CD14-positive monocyte (primary cell): ENCODE data around the gene HOPX. TPM values are rescaled to one million over a fixed set of nuclear protein-coding genes. Genes with fewer than 3 reads are reported as not detected.

Source experiments
- DNase-seq, 3 donors: peaks; one replicate each; pipeline ENCODE4 v3.0.0-alpha.2; 2011 to 2022
- H2AFZ ChIP-seq: 2 replicates; pipeline ENCODE4 v1.6.0; 2012; ENCODE audit warnings: mild to moderate bottlenecking, low read depth, low read length, inconsistent platforms; ENCODE audit not compliant: insufficient read depth, poor library complexity, severe bottlenecking
- H3K27ac ChIP-seq, 2 donors: 1 replicate in 1 of 2; 2 replicates in 1 of 2; pipeline ENCODE4 v1.5.1; 2012 to 2013; ENCODE audit warnings: low read length in 2 of 2, control low read depth in 1 of 2, inconsistent platforms in 1 of 2, low read depth in 1 of 2, mild to moderate bottlenecking in 1 of 2
- H3K27me3 ChIP-seq, 2 donors: one replicate each; pipeline versions ENCODE4 v1.6.0 to v1.6.1; 2011 to 2013; ENCODE audit warnings: low read length in 2 of 2; ENCODE audit not compliant: control insufficient read depth in 2 of 2, insufficient read depth in 2 of 2
- H3K36me3 ChIP-seq, 2 donors: replicated peaks in 1 of 2; 1 replicate in 1 of 2; 2 replicates in 1 of 2; pipeline versions ENCODE4 v1.5.1 to v1.6.1; 2012 to 2013; ENCODE audit warnings: low read length in 2 of 2, control low read depth in 1 of 2, inconsistent platforms in 1 of 2, mild to moderate bottlenecking in 1 of 2; ENCODE audit not compliant: insufficient read depth in 2 of 2, control insufficient read depth in 1 of 2
- H3K4me1 ChIP-seq, 2 donors: 1 replicate in 1 of 2; 2 replicates in 1 of 2; pipeline versions ENCODE4 v1.5.1 to v1.6.1; 2012 to 2013; ENCODE audit warnings: low read length in 2 of 2, control low read depth in 1 of 2, inconsistent platforms in 1 of 2, mild to moderate bottlenecking in 1 of 2, moderate library complexity in 1 of 2; ENCODE audit not compliant: insufficient read depth in 2 of 2, control insufficient read depth in 1 of 2
- H3K4me2 ChIP-seq: replicated peaks from 2 replicates; pipeline ENCODE3; 2012; ENCODE audit warnings: low read length, moderate library complexity, mild to moderate bottlenecking; ENCODE audit not compliant: poor library complexity, severe bottlenecking; ENCODE audit errors: extremely low read depth
- H3K4me3 ChIP-seq, 3 experiments: fragments of 200-600 bp in 1 of 3; sonication (generic) in 1 of 3; replicated peaks in 1 of 3; 1 replicate in 2 of 3; 2 replicates in 1 of 3; pipeline ENCODE4 v1.5.1; 2011 to 2013; ENCODE audit warnings: low read length in 3 of 3, mild to moderate bottlenecking in 3 of 3, control low read depth in 2 of 3, low read depth in 2 of 3, inconsistent platforms in 1 of 3, moderate library complexity in 1 of 3
- H3K79me2 ChIP-seq: 2 replicates; pipeline ENCODE4 v1.6.0; 2012; ENCODE audit warnings: mild to moderate bottlenecking, control low read depth, inconsistent platforms, low read length, moderate library complexity; ENCODE audit not compliant: insufficient read depth
- H3K9ac ChIP-seq: 2 replicates; pipeline ENCODE4 v1.6.0; 2017; ENCODE audit warnings: low read length, mild to moderate bottlenecking; ENCODE audit not compliant: insufficient read depth, poor library complexity, severe bottlenecking
- H3K9me3 ChIP-seq, 2 donors: replicated peaks in 1 of 2; 1 replicate in 1 of 2; 2 replicates in 1 of 2; pipeline versions ENCODE4 v1.5.1 to v1.6.1; 2012 to 2013; ENCODE audit warnings: low read length in 2 of 2, control low read depth in 1 of 2; ENCODE audit not compliant: control insufficient read depth in 1 of 2, insufficient read depth in 1 of 2
- H4K20me1 ChIP-seq: 2 replicates; pipeline ENCODE4 v1.6.0; 2012; ENCODE audit warnings: mild to moderate bottlenecking, low read length, control low read depth, moderate library complexity; ENCODE audit not compliant: insufficient read depth
- H3K27ac Mint-ChIP-seq, 7 donors: one replicate each; pipeline ENCODE4 v1.8.0; 2020; ENCODE audit warnings: mild to moderate bottlenecking in 7 of 7, mixed read lengths in 7 of 7, moderate library complexity in 6 of 7, inconsistent platforms in 2 of 7
- H3K27me3 Mint-ChIP-seq, 3 donors: one replicate each; pipeline ENCODE4 v1.8.0; 2021 to 2022; ENCODE audit warnings: low read depth in 3 of 3, mild to moderate bottlenecking in 3 of 3, mixed read lengths in 3 of 3, moderate library complexity in 3 of 3, inconsistent platforms in 1 of 3
- H3K36me3 Mint-ChIP-seq, 2 donors: one replicate each; pipeline ENCODE4 v1.8.0; 2020; ENCODE audit warnings: mixed read lengths in 2 of 2, inconsistent platforms in 1 of 2, mild to moderate bottlenecking in 1 of 2
- H3K4me1 Mint-ChIP-seq: one replicate; pipeline ENCODE4 v1.8.0; 2020; ENCODE audit warnings: mild to moderate bottlenecking, mixed read lengths
- H3K4me3 Mint-ChIP-seq, 2 donors: one replicate each; pipeline ENCODE4 v1.8.0; 2020; ENCODE audit warnings: mild to moderate bottlenecking in 2 of 2, mixed read lengths in 2 of 2, moderate library complexity in 1 of 2
- H3K9me3 Mint-ChIP-seq, 7 donors: one replicate each; pipeline ENCODE4 v1.8.0; 2020 to 2022; ENCODE audit warnings: mixed read lengths in 7 of 7, mild to moderate bottlenecking in 6 of 7, moderate library complexity in 6 of 7, inconsistent platforms in 2 of 7
- CTCF ChIP-seq: fragments of 200-600 bp; IDR thresholded peaks from one replicate; pipeline ENCODE4 v1.8.0; 2022; ENCODE audit warnings: antibody characterized with exemption, mild to moderate bottlenecking
- WGBS: methylation state at CpG from one replicate; pipeline ENCODE4 v1.1.5; 2013; ENCODE audit warnings: missing lambda C conversion rate; ENCODE audit not compliant: insufficient coverage; 5-methylcytosine and 5-hydroxymethylcytosine counted together
- intact Hi-C, 2 donors: fragments of 100-400 bp; cut with micrococcal nuclease; formaldehyde crosslinking; loops; one replicate each; pipeline versions ENCODE4 v1.15.0 to v1.15.1; 2023
- polyA plus RNA-seq, 3 donors: library from polyadenylated mRNA; depleted of rRNA in 1 of 3; unstranded in 2 of 3; stranded (reverse) in 1 of 3; fragments of 300-500 nt in 2 of 3; fragments of >200 nt in 1 of 3; fragmentation: Illumina TruSeq in 2 of 3; gene quantifications; 1 replicate in 2 of 3; 2 replicates in 1 of 3; pipeline ENCODE4 v1.2.3, GENCODE V29; 2012 to 2021

Gene HOPX
- polyA plus RNA-seq, 3 donors: 0.39 to 1.3 (median 0.52) TPM

GRCh38 chr4:56723659-56724230 lies 42.6 kb upstream of the HOPX start:
- no peak overlapping the region for H3K4me3 ChIP-seq
- H3K4me1 Mint-ChIP-seq: peaks cover 23% of the 10 kb centered on the region
- no peaks in the 10 kb centered on the region for H3K36me3 Mint-ChIP-seq
- no peak overlapping the region for H3K4me2 ChIP-seq
- intact Hi-C loops: no loop called here
- H2AFZ ChIP-seq: no peak overlapping the region
- H3K27ac Mint-ChIP-seq: no peak overlapping the region
- no peak overlapping the region for H3K4me3 Mint-ChIP-seq
- no peak overlapping the region for H3K9ac ChIP-seq
- WGBS: no CpG with 5 or more reads among the region's 2 CpGs
- H3K4me1 ChIP-seq: peaks cover 4 to 23% of the 10 kb centered on the region in 2 donors
- H4K20me1 ChIP-seq: no peaks in the 10 kb centered on the region
- H3K9me3 ChIP-seq: no peaks in the 10 kb centered on the region
- H3K9me3 Mint-ChIP-seq: peaks cover 0 to 2% (median 0%) of the 10 kb centered on the region in 7 donors
- no peaks in the 10 kb centered on the region for H3K27me3 ChIP-seq
- no peaks in the 10 kb centered on the region for H3K36me3 ChIP-seq
- H3K27ac ChIP-seq: no peak overlapping the region
- no peak for TF ChIP-seq CTCF
- no peaks in the 10 kb centered on the region for H3K79me2 ChIP-seq
- H3K27me3 Mint-ChIP-seq: peaks cover 0 to 4% (median 1%) of the 10 kb centered on the region in 3 donors
- DNase-seq: no peak

GRCh38 chr4:56723201-56723605 lies 42.1 kb upstream of the HOPX start:
- no peak overlapping the region for H3K4me3 Mint-ChIP-seq
- Histone ChIP-seq H2AFZ (no peak overlapping the region), H3K27me3 (no peaks in the 10 kb centered on the region), H3K4me1 (peaks cover 0 to 18% of the 10 kb centered on the region in 2 donors), H3K9ac (no peak overlapping the region), H3K27ac (no peak overlapping the region), H4K20me1 (no peaks in the 10 kb centered on the region), H3K4me3 (no peak overlapping the region), H3K79me2 (no peaks in the 10 kb centered on the region), H3K4me2 (no peak overlapping the region), H3K9me3 (no peaks in the 10 kb centered on the region), H3K36me3 (no peaks in the 10 kb centered on the region)
- WGBS: 90% methylated on average over 2 of the region's 5 CpGs
- no peak overlapping the region for H3K27ac Mint-ChIP-seq
- intact Hi-C loops: no loop called here
- no peaks in the 10 kb centered on the region for H3K36me3 Mint-ChIP-seq
- no peak for TF ChIP-seq CTCF
- H3K27me3 Mint-ChIP-seq: peaks cover 0 to 4% (median 1%) of the 10 kb centered on the region in 3 donors
- H3K4me1 Mint-ChIP-seq: peaks cover 17% of the 10 kb centered on the region
- H3K9me3 Mint-ChIP-seq: peaks cover 0 to 3% (median 0%) of the 10 kb centered on the region in 7 donors
- no peak for DNase-seq
